NCI-H82 treated with DMSO at 0.1 percent for 48 hours (cell line): ENCODE results near the gene TCTN2.

ENCODE experiments used
- DNase-seq: peaks from one replicate; lab custom pipeline; 2025; ENCODE audit not compliant: unreplicated experiment; lab: John Stamatoyannopoulos, UW

The TCTN2 gene

DNA sequence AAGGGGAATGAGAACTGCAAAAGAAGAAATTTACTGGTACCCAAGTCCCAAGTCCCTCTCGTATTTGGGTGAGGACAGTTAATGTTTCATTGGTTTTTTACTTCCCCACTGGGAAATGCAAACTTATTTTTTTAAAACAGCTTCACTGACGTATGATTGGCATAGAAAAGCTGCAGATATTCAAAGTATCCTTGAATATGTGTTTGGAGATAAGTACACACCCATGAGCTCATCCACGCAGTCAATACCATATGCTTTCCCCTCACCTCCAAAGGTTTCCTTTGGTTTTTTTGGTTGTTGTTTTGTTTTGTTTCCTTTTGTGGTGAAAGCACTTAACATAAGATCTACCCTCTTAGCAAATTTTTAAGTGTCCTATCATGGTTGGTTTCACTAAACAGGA is 13.1 kb downstream of the TCTN2 start:
- no peak for DNase-seq

GRCh38 chr12:123686636-123687190 is 15.8 kb downstream of the TCTN2 start:
- DNase-seq: no peak

- no peak for DNase-seq
Observed at GRCh38 chr12:123690191-123690840, 19.4 kb downstream of the TCTN2 start.

- no peak for DNase-seq
Observed at GRCh38 chr12:123696207-123696606, 25.3 kb downstream of the TCTN2 start.

GRCh38 chr12:123696646-123697045 is 25.7 kb downstream of the TCTN2 start:
- no peak for DNase-seq

- no peak for DNase-seq
Observed at GRCh38 chr12:123705935-123706334, 35.0 kb downstream of the TCTN2 start.

DNA sequence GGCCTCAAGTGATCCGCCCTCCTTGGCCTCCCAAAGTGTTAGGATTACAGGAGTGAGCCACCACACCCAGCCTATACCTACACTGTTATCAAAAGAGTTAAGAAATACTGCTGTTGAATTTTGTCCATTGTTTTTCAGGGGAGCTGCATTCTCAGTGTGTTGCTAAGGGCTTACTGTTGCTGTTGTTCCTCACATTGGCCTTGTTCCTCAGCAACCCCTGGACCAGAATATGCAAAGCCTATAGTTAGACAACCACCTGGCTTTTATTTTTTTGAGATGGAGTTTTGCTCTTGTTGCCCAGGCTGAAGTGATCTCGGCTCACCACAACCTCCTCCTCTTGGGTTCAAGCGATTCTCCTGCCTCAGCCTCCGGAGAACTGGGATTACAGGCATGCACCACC is 36.6 kb downstream of the TCTN2 start:
- no peak for DNase-seq

DNA sequence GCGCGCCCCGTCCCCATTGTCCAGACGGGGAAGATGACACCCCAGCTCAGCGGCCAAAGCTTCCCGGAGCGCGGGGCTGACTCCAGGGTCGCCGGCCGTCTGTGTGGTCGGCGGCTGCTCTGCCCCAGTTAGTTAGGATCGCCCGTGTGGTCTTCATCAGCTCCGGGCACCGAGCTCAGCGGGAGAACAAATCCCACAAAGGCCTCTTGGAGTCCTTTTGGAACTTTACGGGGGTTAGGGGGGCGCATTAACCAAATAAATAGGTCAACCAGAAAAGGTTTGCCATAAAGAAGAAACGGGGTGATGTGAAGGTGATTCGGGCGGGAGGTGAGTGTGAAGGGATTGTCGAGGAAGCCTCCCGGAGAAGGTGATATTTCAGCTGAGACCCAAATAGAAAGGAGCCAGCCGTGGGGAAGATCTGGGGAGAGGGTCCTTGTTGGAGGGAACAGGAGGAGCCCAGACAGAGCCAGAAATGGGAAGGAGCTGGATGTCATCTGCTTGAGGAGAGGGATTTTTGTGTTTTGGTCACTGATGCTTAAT is 41.9 kb downstream of the TCTN2 start:
- no peak for DNase-seq

DNA sequence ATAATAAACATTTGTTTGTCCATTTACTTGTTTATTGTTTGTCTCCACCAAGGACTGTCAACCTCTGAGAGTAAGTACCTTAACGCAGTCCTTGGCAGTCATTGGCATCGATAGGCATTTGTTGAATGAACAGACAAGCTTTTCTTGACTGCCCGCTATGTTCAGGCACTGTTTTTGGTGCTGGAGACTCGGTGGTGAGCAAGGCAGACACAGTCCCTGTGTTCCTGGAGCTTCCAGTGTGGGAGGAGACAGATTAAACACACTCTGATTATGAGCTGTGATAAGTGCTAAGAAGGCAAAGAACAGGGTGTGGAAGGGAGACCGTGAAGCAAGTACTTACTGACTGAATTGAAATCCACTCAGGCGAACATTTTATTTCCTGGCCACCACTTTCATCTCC is 42.5 kb downstream of the TCTN2 start:
- DNase-seq: no peak

- DNase-seq: no peak
Observed at GRCh38 chr12:123713823-123714585, 43.1 kb downstream of the TCTN2 start.

DNA sequence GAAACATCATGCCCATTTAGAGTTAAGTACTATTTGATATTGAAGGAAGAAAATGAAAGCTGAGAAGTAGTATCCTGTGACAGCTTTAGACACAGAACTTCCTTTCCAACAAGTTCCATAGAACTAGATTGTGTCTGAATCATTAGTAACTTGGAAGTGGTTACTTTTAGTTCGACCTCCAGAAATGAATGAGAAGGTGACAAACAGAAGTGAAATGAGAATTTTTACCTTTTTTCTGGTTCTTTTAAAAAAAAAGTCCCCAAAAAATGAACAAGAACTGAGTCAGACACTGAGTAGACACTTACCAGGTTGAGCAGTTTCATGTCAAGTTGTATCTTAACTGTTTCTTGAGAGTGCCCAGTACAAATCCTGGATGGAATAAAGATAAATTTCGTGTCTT is 44.3 kb downstream of the TCTN2 start:
- no peak for DNase-seq

DNA sequence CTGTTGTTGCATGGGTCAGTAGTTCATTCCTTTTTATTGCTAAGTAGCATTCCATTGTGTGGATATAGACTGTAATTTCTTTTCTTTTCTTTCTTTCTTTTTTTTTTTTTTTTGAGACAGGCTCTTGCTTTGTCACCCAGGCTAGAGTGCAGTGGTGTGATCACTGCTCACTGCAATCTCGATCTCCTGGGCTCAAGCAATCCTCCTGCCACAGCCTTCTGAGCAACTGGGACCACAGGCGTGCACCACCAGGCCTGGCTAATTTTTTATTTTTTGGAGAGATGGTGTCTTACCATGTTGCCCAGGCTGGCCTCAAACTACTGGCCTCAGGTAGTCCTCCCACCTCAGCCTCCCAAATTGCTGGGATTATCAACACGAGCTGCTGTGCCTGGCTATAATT is 46.4 kb downstream of the TCTN2 start:
- no peak for DNase-seq

DNA sequence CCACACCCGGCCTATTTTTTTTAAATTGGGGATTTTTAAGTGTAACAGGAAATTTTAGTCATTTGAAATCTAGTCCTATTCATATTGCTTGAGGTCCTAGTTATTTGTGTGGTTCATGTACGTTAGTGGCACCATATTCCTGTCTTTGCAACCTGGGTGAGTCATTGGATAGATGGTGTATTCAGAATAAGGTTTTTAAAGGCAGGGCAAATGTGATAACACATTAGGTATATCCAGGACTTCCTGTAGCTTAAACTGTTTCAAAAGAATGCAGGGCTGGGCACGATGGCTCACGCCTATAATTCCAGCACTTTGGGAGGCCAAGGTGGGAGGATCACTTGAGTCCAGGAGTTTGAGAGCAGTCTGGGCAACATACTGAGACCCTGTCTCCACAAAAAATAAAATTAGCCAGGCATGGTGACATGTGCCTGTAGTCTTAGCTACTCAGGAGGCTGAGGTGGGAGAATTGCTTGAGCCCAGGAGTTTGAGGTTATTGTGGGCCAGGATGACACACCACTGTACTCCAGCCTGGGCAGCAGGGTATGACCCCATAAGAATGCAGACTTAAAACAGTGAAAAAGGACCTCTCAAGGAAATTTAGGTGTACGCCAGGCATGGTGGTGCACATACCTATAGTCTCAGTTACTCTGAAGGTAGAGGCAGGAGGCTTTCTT is 49.4 kb downstream of the TCTN2 start:
- no peak for DNase-seq

DNA sequence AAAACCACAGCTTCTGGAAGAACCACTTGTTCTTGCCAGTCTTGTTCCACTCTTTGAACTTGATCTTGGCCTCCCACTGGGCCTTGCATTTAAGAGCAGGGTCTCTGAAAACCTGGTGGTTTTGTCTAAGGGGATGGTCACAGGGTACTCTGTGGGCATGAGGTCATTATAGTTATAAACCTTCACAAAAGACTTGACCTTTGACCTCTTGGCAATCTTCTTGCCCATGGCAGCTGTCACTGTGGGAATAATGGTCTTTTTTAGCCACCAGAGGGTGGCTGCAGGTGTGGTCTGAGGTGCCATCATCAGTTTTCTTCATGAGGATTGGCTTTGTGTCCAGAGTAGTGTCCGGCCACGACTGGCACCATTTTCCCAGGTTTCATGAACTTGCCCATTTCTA is 50.3 kb downstream of the TCTN2 start:
- no peak for DNase-seq

DNA sequence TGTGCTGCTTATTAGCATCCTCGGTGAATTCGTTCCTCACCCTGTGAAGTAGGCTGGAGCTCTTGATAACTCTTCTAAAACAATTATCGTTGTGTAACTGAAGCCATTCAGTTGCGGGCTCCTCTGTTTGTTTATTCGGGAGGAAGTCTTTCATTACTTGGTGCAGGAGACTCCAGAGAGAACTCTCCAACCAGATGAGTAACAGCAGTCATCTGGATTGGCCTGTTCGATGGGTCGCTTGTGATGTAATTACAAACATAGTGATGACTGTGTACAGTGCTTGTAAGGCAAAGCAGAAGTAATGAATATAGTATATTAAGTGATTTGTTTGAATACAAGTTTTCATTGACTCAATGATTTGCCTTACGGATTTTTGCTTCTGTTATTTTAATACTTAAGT is 52.1 kb downstream of the TCTN2 start:
- no peak for DNase-seq

DNA sequence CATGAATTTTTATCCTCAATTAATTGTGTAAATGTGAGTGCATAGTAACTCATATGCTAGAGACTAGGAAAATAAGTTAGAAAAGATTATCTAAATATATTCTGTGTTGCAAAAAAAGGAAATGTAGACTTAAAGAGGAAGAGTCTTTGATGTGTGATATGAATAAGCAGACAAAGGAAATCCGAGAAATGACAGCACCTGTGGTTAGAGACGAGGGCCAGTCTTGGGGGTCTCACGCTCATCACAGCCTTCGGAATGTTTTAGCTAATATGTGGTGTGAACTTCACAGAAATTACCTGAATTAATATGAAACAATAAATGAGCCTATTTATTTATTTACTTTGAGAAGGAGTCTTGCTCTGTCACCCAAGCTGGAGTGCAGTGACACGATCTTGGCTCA is 52.9 kb downstream of the TCTN2 start:
- DNase-seq: no peak

- DNase-seq: no peak
Observed at GRCh38 chr12:123726244-123726643, 55.3 kb downstream of the TCTN2 start.

- DNase-seq: no peak
Observed at GRCh38 chr12:123726962-123727361, 56.0 kb downstream of the TCTN2 start.

DNA sequence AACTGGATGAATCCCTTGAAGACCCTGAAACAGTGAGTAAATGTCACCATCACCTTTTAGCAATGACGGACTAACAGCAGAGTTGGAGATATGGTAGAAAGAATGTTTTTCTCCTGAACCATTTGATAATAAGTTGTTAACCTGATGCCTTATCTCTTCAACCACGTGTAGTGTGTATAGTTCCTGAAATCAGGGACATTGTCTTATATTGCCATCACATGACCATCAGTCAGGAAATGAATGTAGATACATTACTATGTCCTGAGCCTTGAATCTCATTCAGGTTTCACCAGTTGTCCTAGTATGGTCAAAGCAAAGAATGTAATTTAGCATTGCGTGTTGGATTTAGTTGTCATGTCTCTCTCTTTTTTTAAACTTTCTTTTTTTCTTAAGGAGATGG is 57.0 kb downstream of the TCTN2 start:
- DNase-seq: no peak

DNA sequence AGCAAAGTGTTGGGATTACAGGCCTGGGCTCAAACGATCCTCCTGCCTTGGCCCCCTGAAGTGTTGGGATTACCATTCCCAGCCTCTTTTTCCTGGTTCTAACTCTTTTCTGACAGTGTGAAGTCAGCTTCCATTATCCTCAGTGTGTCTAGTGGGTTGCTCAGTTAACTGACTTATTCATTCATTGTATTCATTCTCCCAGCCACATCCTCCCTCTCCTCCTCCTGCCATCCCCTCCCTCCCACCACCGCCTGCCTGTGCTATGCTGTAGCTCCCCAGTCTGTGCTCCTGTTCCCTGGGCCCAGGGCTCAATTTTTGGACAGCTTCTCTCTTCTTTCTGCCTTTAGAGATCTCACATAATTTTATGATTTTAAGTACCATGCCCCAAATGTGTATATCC is 60.7 kb downstream of the TCTN2 start:
- no peak for DNase-seq

- no peak for DNase-seq
Observed at GRCh38 chr12:123732251-123732650, 61.3 kb downstream of the TCTN2 start.

GRCh38 chr12:123733229-123733628 is 62.3 kb downstream of the TCTN2 start:
- no peak for DNase-seq
